NCI-H146 (cell line): ENCODE measurements around the gene RAB11FIP4.
A peak's percentile ranks its signal among the peaks of the same experiment; 100 is the strongest.

Source experiments
- DNase-seq: peaks from one replicate; lab custom pipeline; 2025; lab: John Stamatoyannopoulos, UW

The RAB11FIP4 gene

GRCh38 chr17:31549121-31549524 lies 157.6 kb downstream of the RAB11FIP4 start:
- DNase-seq, result peak; percentile 69

GRCh38 chr17:31549525-31550388 lies 158.3 kb downstream of the RAB11FIP4 start:
- DNase-seq, result peak; percentile 94

GRCh38 chr17:31550389-31551056 lies 159.0 kb downstream of the RAB11FIP4 start:
- DNase-seq, result no peak

- no peak for DNase-seq
Observed at GRCh38 chr17:31552568-31552967, 161.1 kb downstream of the RAB11FIP4 start.

- DNase-seq, result no peak
Observed at GRCh38 chr17:31553506-31553905, 162.0 kb downstream of the RAB11FIP4 start.

GRCh38 chr17:31554930-31555329 lies 163.5 kb downstream of the RAB11FIP4 start:
- no peak for DNase-seq

GRCh38 chr17:31556969-31557645 lies 165.6 kb downstream of the RAB11FIP4 start:
- no peak for DNase-seq

GRCh38 chr17:31558748-31559583 lies 167.5 kb downstream of the RAB11FIP4 start:
- peak; percentile 80 for DNase-seq

GRCh38 chr17:31559584-31560501 lies 168.4 kb downstream of the RAB11FIP4 start:
- no peak for DNase-seq

- DNase-seq, result no peak
Observed at GRCh38 chr17:31560616-31561235, 169.3 kb downstream of the RAB11FIP4 start.

- DNase-seq, result no peak
Observed at GRCh38 chr17:31561469-31562375, 170.2 kb downstream of the RAB11FIP4 start.

GRCh38 chr17:31562376-31562840 lies 170.9 kb downstream of the RAB11FIP4 start:
- no peak for DNase-seq

- DNase-seq, result no peak
Observed at GRCh38 chr17:31564291-31564690, 172.8 kb downstream of the RAB11FIP4 start.

GRCh38 chr17:31564883-31565301 lies 173.4 kb downstream of the RAB11FIP4 start:
- no peak for DNase-seq

- no peak for DNase-seq
Observed at GRCh38 chr17:31565652-31566051, 174.2 kb downstream of the RAB11FIP4 start.

- DNase-seq, result no peak
Observed at GRCh38 chr17:31566247-31566991, 174.9 kb downstream of the RAB11FIP4 start.

- no peak for DNase-seq
Observed at GRCh38 chr17:31566992-31567373, 175.5 kb downstream of the RAB11FIP4 start.

GRCh38 chr17:31568121-31568520 lies 176.6 kb downstream of the RAB11FIP4 start:
- DNase-seq, result no peak
